K562 (cell line): ENCODE results near the gene C4A. TPM values are rescaled to one million over a fixed set of nuclear protein-coding genes. Genes with fewer than 3 reads are reported as not detected.
"Not testable (repeated sequence)": the region's sequence is repeated elsewhere in the genome, so short reads cannot be mapped to it uniquely, and the experiment has no call there.

Experiments
- ATAC-seq: fragments of 200-7000 bp; cut with Tn5 transposase; 3 replicates; pipeline ENCODE4 v1.9.1; 2020; ENCODE audit warnings: moderate library complexity
- BruUV-seq: library from RNA; stranded (reverse); fragments of 400-500 nt; replicated peaks from 2 replicates; lab custom pipeline; 2021; lab: Mats Ljungman, UMichigan
- CTCF ChIA-PET: fragments of 300-600 bp; formaldehyde crosslinking; extraction: SDS; loops from one replicate; lab custom pipeline; 2021; ENCODE audit warnings: low intra/inter-chr PET ratio; lab: Yijun Ruan, JAX
- POLR2A ChIA-PET: fragments of 300-600, 350-650 bp; sonication (Branson Sonifier 250); formaldehyde crosslinking; extraction: SDS; loops from one replicate; lab custom pipeline; 2021; ENCODE audit warnings: antibody characterized with exemption, inconsistent platforms; lab: Yijun Ruan, JAX
- DNase-seq, 4 experiments: peaks; one replicate each; pipeline versions ENCODE4 v3.0.0 to v3.0.0-alpha.2; 2011 to 2018; ENCODE audit warnings: low spot score in 3 of 4, mixed read lengths in 3 of 4; ENCODE audit errors: extremely low read depth in 1 of 4
- FAIRE-seq: peaks from 2 replicates; lab custom pipeline; 2011; peaks lifted over from hg19 to GRCh38; lab: Jason Lieb, UNC
- H2AFZ ChIP-seq: 2 replicates; pipeline ENCODE4 v1.6.0; 2011; ENCODE audit warnings: low read depth, low read length, control low read depth, inconsistent platforms
- H3K27ac ChIP-seq: fragments of 200-600 bp; 3 replicates; pipeline ENCODE4 v1.8.0; 2011; ENCODE audit warnings: low read depth, mild to moderate bottlenecking, control low read depth, inconsistent platforms, low read length, moderate library complexity, mixed read lengths; ENCODE audit errors: extremely low read depth
- H3K27me3 ChIP-seq, 2 experiments: fragments of 300-600 bp in 1 of 2; 2 replicates in 1 of 2; 3 replicates in 1 of 2; pipeline versions ENCODE4 v1.6.0 to v1.8.0; 2011; ENCODE audit warnings: inconsistent platforms in 2 of 2, low read length in 2 of 2, mild to moderate bottlenecking in 1 of 2, mixed read lengths in 1 of 2, moderate library complexity in 1 of 2; ENCODE audit not compliant: control insufficient read depth in 2 of 2, insufficient read depth in 2 of 2
- H3K36me3 ChIP-seq: fragments of 300-600 bp; 3 replicates; pipeline ENCODE4 v1.8.0; 2011; ENCODE audit warnings: mild to moderate bottlenecking, low read length, inconsistent platforms; ENCODE audit not compliant: control insufficient read depth, insufficient read depth
- H3K4me1 ChIP-seq, 2 experiments: fragments of 200-600 bp in 1 of 2; replicated peaks in 1 of 2; 2 replicates in 1 of 2; 3 replicates in 1 of 2; pipeline versions ENCODE4 v1.5.1 to v1.8.0; 2011; ENCODE audit warnings: inconsistent platforms in 2 of 2, low read length in 2 of 2, mild to moderate bottlenecking in 1 of 2, mixed read lengths in 1 of 2, moderate library complexity in 1 of 2; ENCODE audit not compliant: control insufficient read depth in 2 of 2, insufficient read depth in 2 of 2
- H3K4me2 ChIP-seq: 2 replicates; pipeline ENCODE4 v1.6.1; 2011; ENCODE audit warnings: low read length, control low read depth, inconsistent platforms, mixed read lengths; ENCODE audit not compliant: insufficient read depth
- H3K4me3 ChIP-seq: fragments of 200-600 bp; sonication (generic), shearing (Covaris generic); 2 replicates; pipeline ENCODE4 v1.5.1; 2016; ENCODE audit warnings: control low read depth, inconsistent platforms
- H3K79me2 ChIP-seq: fragments of 200-600 bp; 3 replicates; pipeline ENCODE4 v1.8.0; 2011; ENCODE audit warnings: low read length, inconsistent platforms; ENCODE audit not compliant: control insufficient read depth, insufficient read depth
- H3K9ac ChIP-seq, 2 experiments: 2 replicates each; pipeline versions ENCODE4 v1.6.0 to v1.6.1; 2011; ENCODE audit warnings: low read depth in 2 of 2, low read length in 2 of 2, control low read depth in 1 of 2, inconsistent platforms in 1 of 2, mild to moderate bottlenecking in 1 of 2, mixed read lengths in 1 of 2; ENCODE audit not compliant: insufficient read depth in 1 of 2
- H3K9me1 ChIP-seq: one replicate; pipeline ENCODE4 v1.6.0; 2011; ENCODE audit warnings: inconsistent platforms, mild to moderate bottlenecking, low read length, moderate library complexity; ENCODE audit not compliant: control insufficient read depth, insufficient read depth
- H3K9me3 ChIP-seq: replicated peaks from 2 replicates; pipeline ENCODE4 v1.5.1; 2011; ENCODE audit warnings: low read depth, low read length, inconsistent platforms; ENCODE audit not compliant: control insufficient read depth, insufficient read depth
- H4K20me1 ChIP-seq: replicated peaks from 2 replicates; pipeline ENCODE4 v1.6.1; 2011; ENCODE audit warnings: low read length, inconsistent platforms, mixed read lengths; ENCODE audit not compliant: control insufficient read depth, insufficient read depth
- ZNF316 ChIP-seq: fragments of 450-650 bp; IDR thresholded peaks from 2 replicates; pipeline ENCODE4 v1.6.1; 2016
- WGBS: fragments of 100-300 bp; shearing (Covaris generic); methylation state at CpG from one replicate; pipeline ENCODE4 v1.1.6; 2016; ENCODE audit warnings: low coverage, mixed read lengths; ENCODE audit not compliant: insufficient coverage; ENCODE audit errors: missing lambda C conversion rate; 5-methylcytosine and 5-hydroxymethylcytosine counted together
- in situ Hi-C: fragments of 300-500 bp; cut with MboI; formaldehyde crosslinking; loops from 4 replicates; pipeline ENCODE4 v1.15.0; 2018; ENCODE audit warnings: inconsistent platforms, mixed read lengths
- intact Hi-C: fragments of 100-400 bp; cut with micrococcal nuclease; formaldehyde crosslinking; loops from 2 replicates; pipeline ENCODE4 v1.14.2; 2022
- polyA plus RNA-seq, 8 experiments: library from polyadenylated mRNA; depleted of rRNA in 4 of 8; stranded (reverse) in 5 of 8; unstranded in 3 of 8; fragments of >200 nt; fragmentation: Nextera tagmentation in 2 of 8; fragmentation: Illumina TruSeq in 1 of 8; extraction: Ambion mirVana in 2 of 8; extraction: Trizol in 1 of 8; gene quantifications; 2 replicates each; pipeline versions ENCODE4 v1.2.1 to v1.2.3, GENCODE V29; 2011 to 2014; ENCODE audit warnings: inconsistent platforms in 1 of 8, missing spikeins in 1 of 8
- total RNA-seq, 7 experiments: library from RNA; depleted of rRNA in 6 of 7; stranded (reverse); fragments of >200 nt in 6 of 7; fragmentation: Illumina TruSeq in 2 of 7; extraction: Trizol in 2 of 7; gene quantifications; 2 replicates each; pipeline versions ENCODE4 v1.2.1 to v1.2.3, GENCODE V29; 2011 to 2021; ENCODE audit warnings: low replicate concordance in 1 of 7
- TF ChIP-seq, protein P1 (sequence below): fragments of 450-650 bp; IDR thresholded peaks from 2 replicates; pipeline ENCODE4 v1.6.1; 2016; ENCODE audit warnings: antibody characterized with exemption

The C4A gene
- total and polyA plus RNA-seq, 9 of the 15 experiments (the other 6 are each of a cell fraction or from before 2014, with no cell fraction given) = 0.27 to 7.6 (median 5.0) TPM

DNA sequence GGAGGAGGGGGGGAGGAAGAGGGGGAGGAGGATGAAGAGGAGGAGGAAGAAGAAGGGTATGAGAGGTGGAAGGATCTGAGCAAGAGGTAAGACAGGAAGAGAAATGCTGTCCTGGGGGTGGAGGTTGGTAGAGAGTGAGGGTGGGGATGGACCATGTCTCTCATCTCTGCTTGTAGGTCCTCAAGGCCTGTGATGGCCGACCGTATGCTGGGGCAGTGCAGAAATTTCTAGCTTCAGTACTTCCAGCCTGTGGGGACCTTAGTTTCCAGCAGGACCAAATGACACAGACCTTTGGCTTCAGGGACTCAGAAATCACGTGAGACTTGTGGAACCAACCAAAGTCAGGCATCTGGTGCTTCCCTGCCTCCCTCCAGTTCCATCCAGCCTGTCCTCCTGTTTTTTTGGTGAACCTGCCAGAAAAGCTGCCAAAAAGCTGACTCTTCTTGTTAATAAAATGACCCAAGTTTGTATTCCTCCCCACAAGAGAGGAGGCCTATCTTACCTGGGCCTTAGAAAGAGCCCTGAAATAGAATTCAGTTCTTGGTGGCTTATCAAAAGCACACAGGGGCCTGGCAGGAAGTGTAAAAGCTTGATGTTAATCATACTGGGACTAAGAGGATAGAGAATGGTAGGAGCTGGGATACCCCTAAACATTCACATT is 2.5 kb upstream of the C4A start (continued):
- peak; percentile 92 for TF ChIP-seq ZNF316

- H2AFZ ChIP-seq, H4K20me1 ChIP-seq, BruUV-seq, H3K27me3 ChIP-seq, DNase-seq, H3K4me3 ChIP-seq, H3K9me3 ChIP-seq, in situ Hi-C loops, FAIRE-seq, intact Hi-C loops, ATAC-seq, CTCF ChIA-PET, H3K9me1 ChIP-seq: not testable (repeated sequence)
- Histone ChIP-seq H3K36me3 (peaks cover 12% of the 10 kb centered on the region; the same call in 2 of the 3 replicates), H3K79me2 (peaks cover 12% of the 10 kb centered on the region), H3K9ac (peak overlapping the region; percentile 18 to 72; a peak in 3 of 4 replicates), H3K27ac (peak overlapping the region; percentile 87), H3K4me2 (peak overlapping the region; percentile 71; the same call in 1 of the 2 replicates), H3K4me1 (peaks cover 28 to 31% of the 10 kb centered on the region in 2 experiments)
- 81% methylated on average over 12 of the region's 13 CpGs for whole genome bisulfite sequencing
- TF ChIP-seq, protein P1, sequence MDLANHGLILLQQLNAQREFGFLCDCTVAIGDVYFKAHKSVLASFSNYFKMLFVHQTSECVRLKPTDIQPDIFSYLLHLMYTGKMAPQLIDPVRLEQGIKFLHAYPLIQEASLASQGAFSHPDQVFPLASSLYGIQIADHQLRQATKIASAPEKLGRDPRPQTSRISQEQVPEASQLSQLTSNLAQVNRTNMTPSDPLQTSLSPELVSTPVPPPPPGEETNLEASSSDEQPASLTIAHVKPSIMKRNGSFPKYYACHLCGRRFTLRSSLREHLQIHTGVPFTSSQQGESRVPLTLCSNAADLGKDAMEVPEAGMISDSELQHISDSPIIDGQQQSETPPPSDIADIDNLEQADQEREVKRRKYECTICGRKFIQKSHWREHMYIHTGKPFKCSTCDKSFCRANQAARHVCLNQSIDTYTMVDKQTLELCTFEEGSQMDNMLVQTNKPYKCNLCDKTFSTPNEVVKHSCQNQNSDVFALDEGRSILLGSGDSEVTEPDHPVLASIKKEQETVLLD = 0 out of 2 replicates have a peak, but pooled peaks have one; percentile 18
- POLR2A ChIA-PET = interaction anchor here (0.6 to 1.1 kb wide), 5 partner anchors 10 to 185 kb away, joined by 3 to 4 read pairs (median 3); partner anchors contain the start of gene VARS1
These were observed 1.5 kb upstream of the C4A start for GRCh38 chr6:31980195-31980876.

DNA sequence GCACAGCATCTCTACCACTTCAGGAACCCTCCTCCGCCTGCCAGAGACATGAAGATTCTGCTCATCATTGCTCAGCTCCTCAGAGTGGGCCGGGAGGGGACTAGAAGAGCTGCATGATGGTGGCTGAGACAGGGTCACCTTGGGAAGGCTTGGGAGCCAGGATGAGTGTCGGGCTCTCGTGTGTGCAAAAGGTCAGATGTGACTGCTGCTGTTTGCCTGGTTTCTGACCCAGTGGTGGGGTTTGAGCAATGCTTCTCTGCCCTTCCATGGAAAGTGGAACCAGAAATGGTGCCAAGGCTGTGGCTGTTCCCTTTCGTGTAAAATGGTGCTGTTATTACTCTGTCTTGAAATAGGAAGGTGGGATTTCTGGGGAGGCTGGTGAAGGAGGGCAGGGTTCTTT is 859 bp upstream of the C4A start:
- H3K4me2 ChIP-seq, H3K27me3 ChIP-seq, POLR2A ChIA-PET, H3K9me1 ChIP-seq, FAIRE-seq, H3K4me3 ChIP-seq, CTCF ChIA-PET, H3K27ac ChIP-seq, H3K9ac ChIP-seq, H4K20me1 ChIP-seq, ATAC-seq, DNase-seq, H3K9me3 ChIP-seq, intact Hi-C loops, H2AFZ ChIP-seq, BruUV-seq, in situ Hi-C loops: not testable (repeated sequence)
- Histone ChIP-seq H3K79me2 (peaks cover 12% of the 10 kb centered on the region), H3K36me3 (peaks cover 12% of the 10 kb centered on the region; the same call in 2 of the 3 replicates), H3K4me1 (peaks cover 28 to 31% of the 10 kb centered on the region in 2 experiments)
- no CpG with 5 or more reads among the region's 5 CpGs for WGBS

- not testable (repeated sequence) for BruUV-seq
These were observed 7.5 kb downstream of the C4A start for GRCh38 chr6:31989363-31989762.

More at GRCh38 chr6:31989363-31989762, 7.5 kb downstream of the C4A start:
- H3K79me2 ChIP-seq, H3K9ac ChIP-seq, in situ Hi-C loops, DNase-seq, H3K27ac ChIP-seq, H3K27me3 ChIP-seq, H2AFZ ChIP-seq, POLR2A ChIA-PET, H3K4me3 ChIP-seq, H3K9me3 ChIP-seq, intact Hi-C loops, CTCF ChIA-PET, H3K36me3 ChIP-seq, H3K4me1 ChIP-seq, H3K4me2 ChIP-seq, H3K9me1 ChIP-seq, H4K20me1 ChIP-seq: not testable (repeated sequence)
- WGBS = no CpG with 5 or more reads among the region's 10 CpGs
- FAIRE-seq = peak; percentile 59
- ATAC-seq = peak; percentile 88
